SU-DHL-6 (cell line): ENCODE measurements around the gene C10orf71.

Experiments used
- EZH2phosphoT487 ChIP-seq: fragments of 200-600 bp; sonication (generic), shearing (Covaris generic); conservative IDR thresholded peaks from 2 replicates; pipeline ENCODE4 v1.6.1; 2018; ENCODE audit warnings: mild to moderate bottlenecking, antibody characterized with exemption, low read length, moderate library complexity, mixed read lengths
- TF ChIP-seq, protein P1 (sequence below): fragments of 200-600 bp; sonication (generic); IDR thresholded peaks from one replicate; pipeline ENCODE4 v1.5.1; 2017; ENCODE audit warnings: antibody characterized with exemption, mild to moderate bottlenecking, low read length, moderate library complexity; ENCODE audit not compliant: insufficient read depth, poor library complexity, severe bottlenecking

DNA sequence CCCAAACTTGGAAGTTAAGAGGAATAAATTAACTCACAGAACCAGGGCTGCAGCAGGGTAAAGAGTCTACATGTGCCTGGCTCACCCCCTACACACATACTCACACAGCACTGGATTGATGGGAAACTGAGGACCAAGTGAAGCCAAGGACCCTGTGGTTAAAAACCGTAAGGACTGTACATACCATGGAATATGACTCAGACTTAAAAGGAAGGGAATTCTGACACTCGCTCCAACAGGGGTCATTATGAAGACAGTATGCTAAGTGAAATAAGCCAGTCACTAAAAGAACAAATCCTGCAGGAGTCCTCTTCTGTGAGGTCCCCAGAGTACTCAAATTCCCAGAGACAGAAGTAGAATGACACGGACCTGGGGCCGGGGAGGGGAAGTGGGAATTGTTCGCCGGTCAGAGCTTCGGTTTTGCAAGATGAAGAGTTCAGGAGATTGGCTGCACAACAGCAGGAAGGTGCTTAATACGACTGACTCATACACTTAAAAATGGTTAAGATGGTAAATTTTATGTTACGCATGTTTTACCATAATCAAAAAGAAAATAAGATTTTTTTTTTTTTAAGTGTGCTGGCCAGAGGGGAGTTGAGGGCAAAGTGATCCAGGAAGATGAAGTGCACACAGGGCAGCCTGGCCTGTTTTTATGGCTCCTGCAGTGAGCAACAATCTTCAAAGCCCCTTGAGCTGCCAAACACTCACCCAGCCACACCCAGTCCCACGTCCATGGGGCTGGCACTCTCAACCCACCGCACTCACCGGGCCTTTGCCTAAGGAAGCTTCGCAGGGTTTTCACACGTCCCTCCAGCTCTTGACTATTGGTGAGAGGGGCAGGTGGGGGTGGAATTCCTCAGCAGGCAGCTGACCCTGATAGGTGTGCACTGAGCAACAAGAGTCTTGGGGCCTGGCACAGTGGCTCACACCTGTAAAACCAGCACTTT is 70.5 kb downstream of the C10orf71 start:
- TF ChIP-seq, protein P1, sequence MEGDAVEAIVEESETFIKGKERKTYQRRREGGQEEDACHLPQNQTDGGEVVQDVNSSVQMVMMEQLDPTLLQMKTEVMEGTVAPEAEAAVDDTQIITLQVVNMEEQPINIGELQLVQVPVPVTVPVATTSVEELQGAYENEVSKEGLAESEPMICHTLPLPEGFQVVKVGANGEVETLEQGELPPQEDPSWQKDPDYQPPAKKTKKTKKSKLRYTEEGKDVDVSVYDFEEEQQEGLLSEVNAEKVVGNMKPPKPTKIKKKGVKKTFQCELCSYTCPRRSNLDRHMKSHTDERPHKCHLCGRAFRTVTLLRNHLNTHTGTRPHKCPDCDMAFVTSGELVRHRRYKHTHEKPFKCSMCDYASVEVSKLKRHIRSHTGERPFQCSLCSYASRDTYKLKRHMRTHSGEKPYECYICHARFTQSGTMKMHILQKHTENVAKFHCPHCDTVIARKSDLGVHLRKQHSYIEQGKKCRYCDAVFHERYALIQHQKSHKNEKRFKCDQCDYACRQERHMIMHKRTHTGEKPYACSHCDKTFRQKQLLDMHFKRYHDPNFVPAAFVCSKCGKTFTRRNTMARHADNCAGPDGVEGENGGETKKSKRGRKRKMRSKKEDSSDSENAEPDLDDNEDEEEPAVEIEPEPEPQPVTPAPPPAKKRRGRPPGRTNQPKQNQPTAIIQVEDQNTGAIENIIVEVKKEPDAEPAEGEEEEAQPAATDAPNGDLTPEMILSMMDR, result no peak
- TF ChIP-seq EZH2phosphoT487, result no peak
